GM18502 (cell line): ENCODE data around the gene TNFRSF11A.

Experiments
- ATAC-seq: cut with Tn5 transposase; IDR thresholded peaks from one replicate; pipeline ENCODE4 v1.9.1; 2021; ENCODE audit warnings: mild to moderate bottlenecking; ENCODE audit not compliant: unreplicated experiment, poor library complexity

Gene TNFRSF11A

GRCh38 chr18:62341473-62341872 lies 16.4 kb downstream of the TNFRSF11A start:
- no peak for ATAC-seq

GRCh38 chr18:62342884-62343283 lies 17.8 kb downstream of the TNFRSF11A start:
- ATAC-seq = no peak

- no peak for ATAC-seq
Observed at GRCh38 chr18:62343316-62343715, 18.2 kb downstream of the TNFRSF11A start.

GRCh38 chr18:62345909-62346308 lies 20.8 kb downstream of the TNFRSF11A start:
- ATAC-seq = no peak

GRCh38 chr18:62346333-62347088 lies 21.4 kb downstream of the TNFRSF11A start:
- ATAC-seq = no peak

- ATAC-seq = no peak
Observed at GRCh38 chr18:62347089-62347506, 22.0 kb downstream of the TNFRSF11A start.

- no peak for ATAC-seq
Observed at GRCh38 chr18:62348474-62348873, 23.4 kb downstream of the TNFRSF11A start.

GRCh38 chr18:62353170-62353569 lies 28.1 kb downstream of the TNFRSF11A start:
- ATAC-seq = no peak

- ATAC-seq = no peak
Observed at GRCh38 chr18:62354151-62354550, 29.0 kb downstream of the TNFRSF11A start.

GRCh38 chr18:62357079-62357719 lies 32.1 kb downstream of the TNFRSF11A start:
- ATAC-seq = peak; percentile 71

GRCh38 chr18:62360805-62361204 lies 35.7 kb downstream of the TNFRSF11A start:
- ATAC-seq = no peak

- no peak for ATAC-seq
Observed at GRCh38 chr18:62361288-62361687, 36.2 kb downstream of the TNFRSF11A start.

- no peak for ATAC-seq
Observed at GRCh38 chr18:62364558-62364957, 39.4 kb downstream of the TNFRSF11A start.

- ATAC-seq = no peak
Observed at GRCh38 chr18:62365420-62365819, 40.3 kb downstream of the TNFRSF11A start.

GRCh38 chr18:62366992-62367391 lies 41.9 kb downstream of the TNFRSF11A start:
- ATAC-seq = no peak

- peak; percentile 90 for ATAC-seq
Observed at GRCh38 chr18:62368100-62368499, 43.0 kb downstream of the TNFRSF11A start.

- ATAC-seq = no peak
Observed at GRCh38 chr18:62369129-62369644, 44.1 kb downstream of the TNFRSF11A start.

- ATAC-seq = no peak
Observed at GRCh38 chr18:62370366-62370765, 45.3 kb downstream of the TNFRSF11A start.

- no peak for ATAC-seq
Observed at GRCh38 chr18:62371436-62371835, 46.3 kb downstream of the TNFRSF11A start.

GRCh38 chr18:62372156-62372555 lies 47.0 kb downstream of the TNFRSF11A start:
- no peak for ATAC-seq

GRCh38 chr18:62372882-62373281 lies 47.8 kb downstream of the TNFRSF11A start:
- no peak for ATAC-seq
